GM12892 (cell line): ENCODE data around the gene NEK2.
"Not testable (repeated sequence)": the region's sequence is repeated elsewhere in the genome, so short reads cannot be mapped to it uniquely, and the experiment has no call there.

Experiments used
- POLR2A ChIP-seq: IDR thresholded peaks from 2 replicates; pipeline ENCODE4 v1.6.1; 2011; ENCODE audit warnings: low read depth, low read length, control low read depth
- POLR2AphosphoS5 ChIP-seq: IDR thresholded peaks from 2 replicates; pipeline ENCODE4 v1.6.1; 2011; ENCODE audit warnings: low read depth, low read length, control low read depth

- TF ChIP-seq POLR2A, POLR2AphosphoS5: not testable (repeated sequence)
These were observed 29.8 kb downstream of the NEK2 start for GRCh38 chr1:211645601-211646000.
